Pulmonary artery endothelial cell (primary cell): ENCODE measurements around the gene NXPH4. TPM values are rescaled to one million over a fixed set of nuclear protein-coding genes. Genes with fewer than 3 reads are reported as not detected.

Experiments
- DNase-seq: peaks from one replicate; pipeline ENCODE4 v3.0.0-alpha.2; 2011; ENCODE audit warnings: low read depth, low spot score
- total RNA-seq: library from RNA; depleted of rRNA; stranded (reverse); fragments of >200 nt; gene quantifications from 2 replicates; pipeline ENCODE4 v1.2.3, GENCODE V29; 2014

NXPH4 gene
- total RNA-seq, 1 donor from 2014 or later, result 0.13 TPM

DNA sequence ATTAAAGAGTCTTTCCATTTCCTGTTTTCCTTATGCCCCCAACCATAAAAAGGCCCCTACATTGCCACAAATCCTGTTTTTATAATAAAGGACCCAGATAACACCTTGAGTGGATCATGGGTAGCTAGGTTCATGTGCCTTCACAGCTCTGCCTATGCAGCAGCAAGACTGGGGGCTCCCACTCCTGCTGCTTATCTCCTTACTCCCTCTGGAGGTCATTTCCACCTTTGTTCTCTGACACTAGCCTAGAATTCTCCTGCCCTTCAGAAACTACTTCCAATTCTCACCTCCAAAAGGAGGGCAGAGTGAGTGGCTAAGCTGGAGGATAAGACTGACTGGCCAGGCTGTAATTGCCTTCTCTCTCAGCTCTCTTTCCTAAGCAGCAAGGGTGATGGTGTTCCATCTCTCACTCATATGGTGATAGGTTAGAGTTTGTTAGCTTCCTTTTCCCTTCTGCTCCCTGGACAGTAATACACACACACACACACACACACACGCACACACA, 54.4 kb downstream of the NXPH4 start:
- DNase-seq, result no peak

DNA sequence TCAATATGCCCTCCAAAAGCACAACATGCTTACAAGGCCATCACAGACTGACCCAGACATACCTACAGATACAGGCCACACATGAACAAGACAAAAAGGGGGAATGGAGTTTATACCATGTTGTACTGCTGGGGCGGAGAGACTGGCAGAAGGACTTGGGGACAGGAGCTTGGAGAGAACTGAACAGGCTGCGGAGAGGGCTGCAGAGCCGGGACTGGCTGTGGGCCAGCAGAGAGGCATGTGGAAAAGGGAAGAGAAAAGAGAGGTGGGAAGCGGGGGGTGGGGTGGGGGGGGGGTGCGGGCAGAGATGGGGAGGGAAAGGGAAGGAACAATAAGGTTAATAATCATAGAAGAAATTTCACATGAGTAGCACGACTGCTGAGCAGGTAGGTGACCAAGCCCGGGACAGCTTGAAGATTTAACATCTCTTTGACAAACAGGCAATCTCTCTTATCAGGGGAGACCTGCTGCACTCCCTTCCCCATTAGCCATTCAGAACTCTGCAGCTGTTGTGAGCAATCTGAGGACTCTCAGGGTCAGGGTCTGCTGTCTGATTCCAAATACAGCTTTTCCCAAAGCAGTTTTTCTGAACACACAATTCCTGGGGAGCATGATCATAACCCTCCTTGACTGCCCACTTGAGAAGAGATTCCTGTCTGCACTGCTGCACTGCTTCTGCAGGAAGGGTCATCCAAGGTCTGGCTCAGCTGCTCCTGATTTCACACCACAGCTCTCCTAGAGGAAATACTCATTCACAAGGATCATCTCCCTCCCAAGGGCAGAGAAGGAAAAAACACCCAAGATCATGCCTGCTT, 56.0 kb downstream of the NXPH4 start:
- DNase-seq, result peak; percentile 19

DNA sequence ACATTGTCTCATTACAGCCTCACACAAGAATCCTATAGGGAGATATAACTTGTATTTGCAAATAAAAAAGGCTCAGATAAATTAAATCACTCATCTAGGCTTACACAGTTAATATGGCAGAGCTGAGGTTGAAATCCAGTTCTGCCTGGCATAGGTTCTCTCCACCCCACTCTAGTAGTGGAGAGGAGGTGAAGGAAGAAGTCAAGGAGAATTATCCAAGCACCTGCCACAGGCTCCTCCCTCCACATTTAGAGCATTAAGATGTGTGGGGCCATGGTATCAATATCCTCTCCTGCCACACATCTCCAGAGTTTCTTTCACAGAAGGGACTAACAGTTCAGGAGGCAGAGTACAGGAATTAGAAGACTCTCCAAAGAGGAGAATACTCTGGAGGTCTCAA, 56.9 kb downstream of the NXPH4 start:
- no peak for DNase-seq

Other genes starting within 250 kb of the NXPH4 start
- 6.0 and 7.4 TPM in 2 replicates for gene ZBTB39, start 210.2 kb upstream of the NXPH4 start, total RNA-seq
- gene TAC3, start 200.3 kb upstream of the NXPH4 start, total RNA-seq, result not detected in 2 replicates
- under 0.01 TPM in 1 of 2 replicates, not detected in the other for gene MYO1A, start 166.7 kb upstream of the NXPH4 start, total RNA-seq
- gene NEMP1, start 138.0 kb upstream of the NXPH4 start, total RNA-seq, result 6.0 and 15.1 TPM in 2 replicates
- gene NAB2, start 127.7 kb upstream of the NXPH4 start, total RNA-seq, result 13.6 and 15.4 TPM in 2 replicates
- 62.4 and 70.4 TPM in 2 replicates for gene STAT6, start 105.4 kb upstream of the NXPH4 start, total RNA-seq
- 4.6 and 5.9 TPM in 2 replicates for gene LRP1, start 88.3 kb upstream of the NXPH4 start, total RNA-seq
- gene LRP1-AS, start 69.2 kb upstream of the NXPH4 start, total RNA-seq, result not detected in 2 replicates
- 247 and 270 TPM in 2 replicates for gene SHMT2, start 12.9 kb downstream of the NXPH4 start, total RNA-seq
- 0.07 and 0.13 TPM in 2 replicates for gene STAC3, start 34.4 kb downstream of the NXPH4 start, total RNA-seq
- gene R3HDM2, start 214.2 kb downstream of the NXPH4 start, total RNA-seq, result 4.5 and 5.5 TPM in 2 replicates
- gene INHBC, start 218.0 kb downstream of the NXPH4 start, total RNA-seq, result not detected in 2 replicates
- gene INHBE, start 238.5 kb downstream of the NXPH4 start, total RNA-seq, result not detected in 2 replicates
- 0.04 and 0.07 TPM in 2 replicates for gene GLI1, start 243.0 kb downstream of the NXPH4 start, total RNA-seq